Stimulated activated CD4-positive, alpha-beta T cell treated with anti-CD3 and anti-CD28 coated beads, Interleukin-15, amount 100 ng/mL, for 1 hour (primary cell): ENCODE data around the gene DAND5.

ENCODE experiments used
- DNase-seq, 2 donors: peaks; one replicate each; pipeline ENCODE4 v3.0.0-alpha.2; 2020; ENCODE audit warnings: low read depth in 1 of 2, low spot score in 1 of 2

The DAND5 gene

DNA sequence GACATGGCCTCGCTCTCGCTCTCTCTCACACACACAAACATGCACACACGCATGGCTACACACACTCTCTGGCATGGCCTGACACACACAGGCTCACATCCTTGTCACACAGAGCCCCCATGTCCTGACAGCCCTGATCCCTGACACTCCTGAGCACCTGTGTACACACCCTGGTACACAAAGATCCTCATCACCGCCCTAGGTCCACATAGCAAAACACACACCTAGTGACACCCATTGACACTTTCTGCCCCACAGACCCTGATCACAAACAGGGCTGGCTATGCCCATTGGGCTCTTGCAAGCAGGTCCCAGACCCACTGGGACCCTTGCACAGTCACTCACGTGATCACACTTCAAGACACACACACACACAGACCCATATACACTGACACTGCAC, 21.9 kb downstream of the DAND5 start:
- no peak for DNase-seq

GRCh38 chr19:12992729-12993128, 23.4 kb downstream of the DAND5 start:
- DNase-seq = no peak

DNA sequence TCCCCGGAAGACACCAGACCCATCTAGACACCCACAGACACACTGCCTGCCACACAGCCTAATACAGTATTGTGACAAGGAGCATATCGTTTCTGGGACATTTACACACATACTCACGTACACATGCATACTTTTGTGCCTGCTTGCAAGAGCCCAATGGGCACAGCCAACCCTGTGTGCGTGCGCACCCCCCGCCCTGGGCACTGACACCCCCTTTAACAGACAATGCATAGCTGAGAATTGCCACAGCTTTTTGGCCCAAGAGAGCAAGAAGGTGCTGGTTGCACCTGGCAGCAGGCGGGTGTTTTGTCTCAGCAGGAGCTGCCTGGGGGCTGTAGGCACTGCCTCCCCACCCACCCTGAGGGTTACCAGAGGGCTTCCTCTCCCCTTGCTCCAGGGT, 24.2 kb downstream of the DAND5 start:
- no peak for DNase-seq

DNA sequence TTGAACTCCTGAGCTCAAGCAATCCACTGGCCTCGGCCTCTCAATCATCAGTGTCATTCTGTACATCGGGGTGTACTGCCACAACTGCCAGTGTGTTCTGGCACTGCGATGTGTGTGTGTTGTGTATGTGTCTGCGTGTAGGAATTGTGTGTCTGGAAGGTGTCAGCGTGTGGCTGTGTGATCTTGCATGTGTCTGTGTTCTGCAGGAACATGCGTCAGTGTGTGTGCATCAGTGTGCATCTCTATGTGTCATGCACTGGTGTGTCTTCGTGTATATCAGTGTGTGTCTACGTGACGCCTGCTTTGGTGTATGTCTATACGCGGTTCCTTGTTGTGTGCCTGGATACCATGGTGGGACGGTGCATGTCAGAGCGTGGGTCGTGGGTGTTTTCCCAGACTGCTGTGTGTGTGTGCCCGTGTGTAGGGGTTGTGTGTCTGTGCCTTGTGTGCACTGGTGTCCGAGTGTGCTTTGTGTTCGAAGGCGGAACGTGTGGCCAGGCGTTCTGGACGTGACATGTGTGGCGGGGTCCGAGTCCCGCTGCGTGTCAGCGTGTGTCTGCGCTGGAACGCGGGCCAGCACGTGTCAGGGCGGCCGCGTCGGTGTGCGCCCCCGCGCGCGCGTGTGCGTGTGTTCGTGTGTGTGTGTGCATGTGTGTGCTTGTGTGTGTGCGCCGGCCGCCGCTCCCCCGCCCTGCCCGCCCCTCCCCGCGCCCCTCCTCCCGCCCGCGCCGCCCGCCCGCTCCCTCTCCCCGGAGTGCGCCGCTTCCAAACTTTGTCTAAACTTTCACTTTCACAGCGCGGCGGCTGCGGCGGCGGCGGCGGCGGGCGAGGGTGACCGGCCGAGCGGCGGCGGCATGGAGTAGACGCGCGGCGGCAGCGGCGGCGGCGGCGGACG, 25.6 kb downstream of the DAND5 start, which contains the start of gene NFIX:
Gene NFIX, plus strand, starts transcription at position 775 of the 895 bp plus-strand sequence. CDS start 363 bp downstream, outside the sequence.
- peak in 1 of 2 donors; percentile 61 for DNase-seq

- no peak for DNase-seq
Observed at GRCh38 chr19:12995596-12996405, 26.4 kb downstream of the DAND5 start.

GRCh38 chr19:12996406-12997094, 27.2 kb downstream of the DAND5 start:
- no peak for DNase-seq

- no peak for DNase-seq
Observed at GRCh38 chr19:12997179-12997966, 28.0 kb downstream of the DAND5 start.

- no peak for DNase-seq
Observed at GRCh38 chr19:12997967-12998940, 28.9 kb downstream of the DAND5 start.

DNA sequence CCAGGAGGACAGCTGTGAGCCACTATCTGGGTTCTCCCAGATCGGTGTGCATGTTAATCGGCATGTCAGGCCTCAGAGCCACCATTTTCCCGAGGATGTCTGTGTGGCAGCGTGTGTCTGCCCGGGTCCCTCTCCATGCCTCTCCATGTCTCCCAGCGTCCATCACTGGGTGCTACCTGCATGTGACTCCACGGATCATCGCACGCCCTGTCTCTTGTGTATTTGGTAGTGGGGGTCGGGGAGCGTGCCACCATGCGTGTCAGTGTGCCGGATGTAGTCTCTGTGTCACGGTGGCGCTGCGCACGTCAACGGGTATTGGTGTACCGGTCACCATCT, 31.8 kb downstream of the DAND5 start:
- DNase-seq = no peak

GRCh38 chr19:13001502-13002165, 32.3 kb downstream of the DAND5 start:
- DNase-seq = no peak

- no peak for DNase-seq
Observed at GRCh38 chr19:13002166-13002898, 33.0 kb downstream of the DAND5 start.

DNA sequence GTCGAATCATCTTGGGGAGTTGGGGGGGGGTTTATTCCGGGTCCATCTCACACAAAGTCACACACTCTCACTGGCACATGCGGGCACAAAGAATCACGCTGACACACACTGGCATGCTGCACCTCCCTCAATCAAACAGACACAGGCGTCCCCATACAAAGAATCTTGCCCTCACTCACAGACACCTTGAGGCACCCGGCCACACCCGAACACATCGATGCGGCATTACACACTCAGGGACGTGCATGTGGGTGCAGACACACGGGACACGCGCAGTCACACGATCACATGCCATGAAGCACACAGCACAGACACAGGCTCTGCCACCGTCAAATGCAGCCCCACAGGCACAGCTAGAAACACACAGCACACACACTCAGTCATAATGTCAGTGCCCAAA, 33.7 kb downstream of the DAND5 start:
- no peak for DNase-seq

DNA sequence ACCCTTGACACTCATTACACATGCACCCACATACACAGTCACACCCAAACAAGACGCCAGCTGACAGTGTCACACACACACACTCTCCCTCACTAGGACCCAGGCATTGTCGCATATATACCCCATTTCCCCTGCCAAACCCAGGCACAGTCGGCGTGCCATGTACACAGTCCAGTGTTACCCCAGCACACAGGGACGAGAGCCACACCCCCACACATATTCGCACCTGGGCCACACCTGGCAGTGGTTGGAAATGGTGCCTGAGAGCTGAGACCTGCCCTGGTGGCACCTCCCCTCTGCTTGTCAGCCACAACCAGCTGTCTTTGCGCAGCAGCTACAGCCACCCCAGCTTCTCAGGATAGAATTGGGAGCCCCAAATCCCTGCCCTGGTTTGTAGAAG, 34.9 kb downstream of the DAND5 start:
- DNase-seq = no peak

DNA sequence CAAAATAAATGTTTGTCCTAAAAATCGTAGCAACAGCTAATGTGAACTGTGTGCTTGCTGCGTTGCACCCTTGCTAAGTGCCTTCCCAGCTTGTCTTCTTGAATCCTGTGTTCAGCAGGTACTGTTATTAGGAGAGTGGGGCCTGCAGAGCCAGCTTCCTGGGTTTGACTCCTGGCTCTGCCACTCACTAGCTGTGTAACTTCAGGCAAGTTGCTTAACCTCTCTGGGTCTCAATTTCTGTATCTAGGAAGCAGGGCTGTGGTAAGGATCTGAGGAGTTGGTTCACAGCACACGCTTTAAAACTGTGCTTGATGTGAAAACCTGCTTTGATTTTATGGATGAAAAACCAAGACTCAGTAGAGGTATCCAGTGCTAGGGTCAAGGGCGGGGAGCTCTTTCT, 35.9 kb downstream of the DAND5 start:
- DNase-seq = no peak

GRCh38 chr19:13005861-13006370, 36.5 kb downstream of the DAND5 start:
- no peak for DNase-seq

DNA sequence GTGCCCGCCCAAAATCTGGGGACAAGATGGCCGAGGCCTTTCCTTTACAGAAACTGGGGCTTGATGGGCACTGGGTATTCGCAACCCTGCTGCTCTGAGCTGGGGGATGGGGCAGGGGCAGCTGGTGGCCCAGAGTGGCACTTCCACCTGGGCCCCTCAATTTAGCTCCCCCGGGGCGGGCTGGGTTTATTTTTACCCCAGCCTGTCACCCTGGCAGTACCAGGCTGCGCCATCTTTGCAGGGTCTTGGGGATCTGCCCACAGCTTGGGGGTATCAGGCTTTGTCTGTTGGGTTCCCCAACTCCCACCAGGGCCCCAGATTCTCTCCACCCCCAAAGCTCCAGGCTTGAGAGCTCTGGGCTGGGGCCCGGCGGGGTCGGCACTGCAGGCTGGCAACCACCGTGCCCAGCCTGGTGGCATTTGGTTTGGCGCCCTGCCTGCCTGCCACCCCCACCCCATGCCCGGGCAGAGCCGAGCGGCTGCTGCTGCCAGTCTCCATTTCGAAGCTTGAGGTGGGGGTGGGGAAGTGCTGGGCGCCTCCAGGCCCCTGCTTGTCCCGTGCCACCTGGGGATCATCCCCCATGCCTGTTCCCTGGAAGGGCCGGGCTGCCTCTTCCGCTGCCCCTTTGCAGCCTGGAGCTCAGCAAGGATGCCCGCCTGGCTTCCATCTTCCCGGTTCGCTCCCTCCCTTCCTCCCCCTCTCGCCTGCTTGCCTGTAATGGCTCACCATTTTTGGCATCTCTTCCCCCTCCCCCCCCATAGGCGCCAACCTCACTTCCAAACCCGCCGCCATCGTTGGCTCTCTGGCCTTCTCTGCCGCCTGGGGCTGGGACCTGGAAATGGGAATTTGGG, 37.3 kb downstream of the DAND5 start:
- no peak for DNase-seq

GRCh38 chr19:13007292-13008045, 38.1 kb downstream of the DAND5 start:
- DNase-seq = no peak
